ENCODE results near the gene GPR137. TPM values are rescaled to one million over a fixed set of nuclear protein-coding genes. Genes with fewer than 3 reads are reported as not detected.

The GPR137 gene
- total and polyA plus RNA-seq, 7 experiments from 2014 or later, result 4.9 to 45.9 (median 30.8) TPM

GRCh38 chr11:64296830-64297698, 11.4 kb downstream of the GPR137 start:
- DNase-seq (no peak), ATAC-seq (no peak)
- Mint-ChIP-seq H3K27me3 (peaks cover 63 to 91% (median 71%) of the 10 kb centered on the region in 5 donors), H3K9me3 (peaks cover 0 to 2% (median 0%) of the 10 kb centered on the region in 11 donors), H3K27ac (peak overlapping the region in 1 of 9 donors; percentile 4), H3K4me3 (no peak overlapping the region), H3K4me1 (peaks cover 20 to 32% (median 21%) of the 10 kb centered on the region in 7 donors), H3K36me3 (no peaks in the 10 kb centered on the region)
- CTCF ChIA-PET, result interaction anchor here (0.8 kb wide), 1 partner anchor 93 kb away, joined by 3 read pairs; no protein-coding TSS in a partner anchor
- Histone ChIP-seq H3K4me1 (ENCODE audit: control insufficient read depth in 2 of 2, insufficient read depth in 2 of 2, low read length in 2 of 2) (peaks cover 14 to 20% of the 10 kb centered on the region in 2 donors), H3K27ac (ENCODE audit: low read depth, low read length) (no peak overlapping the region), H3K4me3 (ENCODE audit: low read length) (no peak overlapping the region), H3K36me3 (ENCODE audit: control insufficient read depth in 2 of 3, insufficient read depth in 3 of 3, low read length in 3 of 3) (no peaks in the 10 kb centered on the region), H3K27me3 (ENCODE audit: control insufficient read depth in 2 of 2, insufficient read depth in 2 of 2, low read length in 2 of 2) (peaks cover 3 to 28% of the 10 kb centered on the region in 2 donors), H3K9me3 (ENCODE audit: control insufficient read depth in 2 of 3, low read length in 3 of 3) (no peaks in the 10 kb centered on the region)
- POLR2A ChIA-PET, result interaction anchor here (0.9 kb wide), 1 partner anchor 10 kb away, joined by 3 read pairs; no protein-coding TSS in a partner anchor
- intact Hi-C loops (cut with micrococcal nuclease), result no loop called here

DNA sequence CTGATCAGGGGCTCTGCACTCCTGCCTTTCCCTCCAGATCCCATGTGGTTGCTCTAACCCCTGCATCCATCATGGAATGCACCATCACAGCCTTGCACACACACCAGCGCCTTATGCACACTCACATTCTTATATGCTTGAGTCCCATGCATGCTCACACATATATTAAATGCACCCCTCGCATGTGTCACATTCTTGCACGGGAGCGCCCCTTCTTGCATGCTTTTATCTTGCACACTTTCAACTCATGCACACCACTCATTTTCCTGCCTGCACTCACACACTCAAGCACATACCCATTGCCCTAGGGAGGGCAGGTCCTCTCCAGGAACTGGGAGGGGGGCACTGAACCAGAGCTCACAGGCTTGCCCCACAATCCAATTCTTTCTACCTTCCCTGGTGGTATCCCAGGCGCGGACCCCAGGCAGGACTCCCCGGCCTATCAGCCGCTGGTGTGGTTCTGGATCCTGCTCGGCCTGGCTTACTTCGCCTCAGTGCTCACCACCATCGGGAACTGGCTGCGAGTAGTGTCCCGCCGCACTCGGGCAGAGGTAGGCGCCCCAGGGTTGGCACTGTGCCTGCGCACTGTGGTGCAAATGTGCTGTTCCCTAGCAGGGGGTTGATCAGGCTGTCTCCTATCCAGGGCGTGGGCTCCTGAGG, 12.2 kb downstream of the GPR137 start:
- Histone ChIP-seq H3K4me1 (ENCODE audit: control insufficient read depth in 2 of 2, insufficient read depth in 2 of 2, low read length in 2 of 2) (peaks cover 14 to 20% of the 10 kb centered on the region in 2 donors), H3K27ac (ENCODE audit: low read depth, low read length) (no peak overlapping the region), H3K27me3 (ENCODE audit: control insufficient read depth in 2 of 2, insufficient read depth in 2 of 2, low read length in 2 of 2) (peaks cover 3 to 28% of the 10 kb centered on the region in 2 donors), H3K9me3 (ENCODE audit: control insufficient read depth in 2 of 3, low read length in 3 of 3) (no peaks in the 10 kb centered on the region), H3K36me3 (ENCODE audit: control insufficient read depth in 2 of 3, insufficient read depth in 3 of 3, low read length in 3 of 3) (no peaks in the 10 kb centered on the region), H3K4me3 (ENCODE audit: low read length) (no peak overlapping the region)
- H3K27me3 Mint-ChIP-seq, result peaks cover 63 to 89% (median 67%) of the 10 kb centered on the region in 5 donors
- H3K4me3 Mint-ChIP-seq, result peak overlapping the region in 1 of 10 donors; percentile 85
- intact Hi-C loops (cut with micrococcal nuclease), result no loop called here
- peaks cover 17 to 32% (median 20%) of the 10 kb centered on the region in 7 donors for H3K4me1 Mint-ChIP-seq
- ATAC-seq (no peak), DNase-seq (no peak)
- H3K36me3 Mint-ChIP-seq, result no peaks in the 10 kb centered on the region
- H3K9me3 Mint-ChIP-seq, result peaks cover 0 to 2% (median 0%) of the 10 kb centered on the region in 11 donors
- peak overlapping the region in 1 of 9 donors; percentile 71 for H3K27ac Mint-ChIP-seq
- POLR2A ChIA-PET, result interaction anchor here (1.4 kb wide), 1 partner anchor 92 kb away, joined by 3 read pairs; the partner anchor contains the start of gene FERMT3
- CTCF ChIA-PET, result no interaction called here

GRCh38 chr11:64298966-64299846, 13.6 kb downstream of the GPR137 start:
- Histone ChIP-seq H3K27ac (ENCODE audit: low read depth, low read length) (no peak overlapping the region), H3K4me3 (ENCODE audit: low read length) (no peak overlapping the region), H3K27me3 (ENCODE audit: control insufficient read depth in 2 of 2, insufficient read depth in 2 of 2, low read length in 2 of 2) (peaks cover 3 to 28% of the 10 kb centered on the region in 2 donors), H3K4me1 (ENCODE audit: control insufficient read depth in 2 of 2, insufficient read depth in 2 of 2, low read length in 2 of 2) (peaks cover 21 to 27% of the 10 kb centered on the region in 2 donors), H3K9me3 (ENCODE audit: control insufficient read depth in 2 of 3, low read length in 3 of 3) (no peaks in the 10 kb centered on the region), H3K36me3 (ENCODE audit: control insufficient read depth in 2 of 3, insufficient read depth in 3 of 3, low read length in 3 of 3) (no peaks in the 10 kb centered on the region)
- no peak for ATAC-seq
- peak in 2 of 9 donors; percentile 14 to 31 for DNase-seq
- intact Hi-C loops (cut with micrococcal nuclease), result no loop called here
- Mint-ChIP-seq H3K4me3 (peak overlapping the region; percentile 59 to 85 (median 73)), H3K36me3 (no peaks in the 10 kb centered on the region), H3K9me3 (peaks cover 0 to 2% (median 0%) of the 10 kb centered on the region in 11 donors), H3K27ac (peak overlapping the region in 1 of 9 donors; percentile 25), H3K4me1 (peaks cover 20 to 37% (median 25%) of the 10 kb centered on the region in 7 donors), H3K27me3 (peaks cover 52 to 81% (median 55%) of the 10 kb centered on the region in 5 donors)
- ChIA-PET CTCF (no interaction called here), POLR2A (interaction anchor here (1.4 kb wide), 1 partner anchor 93 kb away, joined by 3 read pairs; the partner anchor contains the start of gene FERMT3)

DNA sequence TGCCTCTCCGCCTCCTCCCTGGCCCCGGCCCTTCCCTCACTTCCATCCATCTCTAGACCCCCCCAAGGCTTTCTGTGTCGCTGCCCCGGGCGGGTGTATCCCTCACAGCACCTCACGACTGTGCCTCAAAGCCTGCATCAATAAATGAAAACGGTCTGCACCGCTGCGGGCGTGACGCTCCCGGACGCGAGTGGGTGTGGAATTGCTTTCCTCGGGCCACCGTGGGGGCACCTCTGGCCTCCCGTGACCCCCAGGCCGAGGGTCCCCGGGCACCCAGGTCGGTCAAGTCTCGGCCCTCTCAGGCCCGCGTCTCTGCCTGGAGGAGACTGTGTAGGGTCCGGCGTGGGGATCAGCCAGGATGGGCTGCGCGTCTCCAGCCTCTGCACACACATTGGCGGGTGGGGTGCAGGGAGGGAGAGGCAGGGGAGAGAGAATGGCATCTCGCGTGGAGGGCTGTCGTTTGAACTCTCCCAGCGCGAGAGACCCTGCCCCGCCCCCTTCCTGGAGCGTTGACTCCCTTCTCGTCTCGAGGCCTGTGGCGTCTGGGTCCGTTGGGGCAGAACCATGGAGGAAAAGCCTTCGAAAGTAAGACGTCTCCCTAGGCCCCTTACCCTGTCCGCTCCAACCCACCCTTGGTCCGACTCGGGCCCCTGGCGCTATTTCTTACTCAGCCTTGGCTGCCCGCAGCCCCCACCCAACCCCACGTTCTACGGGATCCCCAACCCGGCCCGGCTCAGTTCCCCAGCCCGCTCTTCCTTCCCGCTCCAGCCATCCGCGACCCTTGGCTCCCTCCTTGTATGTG, 14.4 kb downstream of the GPR137 start, which contains the start of gene CATSPERZ:
Gene CATSPERZ, plus strand, starts transcription at position 512 of the 802 bp plus-strand sequence. Its CDS starts 53 bp downstream, at position 565.
- ATAC-seq (no peak), DNase-seq (peak in 3 of 9 donors; percentile 26 to 38 (median 31))
- Histone ChIP-seq H3K9me3 (ENCODE audit: control insufficient read depth in 2 of 3, low read length in 3 of 3) (no peaks in the 10 kb centered on the region), H3K27me3 (ENCODE audit: control insufficient read depth in 2 of 2, insufficient read depth in 2 of 2, low read length in 2 of 2) (peaks cover 3 to 28% of the 10 kb centered on the region in 2 donors), H3K36me3 (ENCODE audit: control insufficient read depth in 2 of 3, insufficient read depth in 3 of 3, low read length in 3 of 3) (no peaks in the 10 kb centered on the region), H3K4me1 (ENCODE audit: control insufficient read depth in 2 of 2, insufficient read depth in 2 of 2, low read length in 2 of 2) (peaks cover 24 to 27% of the 10 kb centered on the region in 2 donors), H3K27ac (ENCODE audit: low read depth, low read length) (no peak within 1 kb of the TSS), H3K4me3 (ENCODE audit: low read length) (peak within 1 kb of the TSS; percentile 52)
- H3K36me3 Mint-ChIP-seq, result no peaks in the 10 kb centered on the region
- peak within 1 kb of the TSS in 5 of 9 donors; percentile 13 to 74 (median 59) for H3K27ac Mint-ChIP-seq
- POLR2A ChIA-PET, result interaction anchor here (0.8 to 6.3 kb wide), 10 partner anchors 12 to 134 kb away, joined by 3 to 102 read pairs (median 4); partner anchors contain the start of genes BAD, FERMT3, FKBP2 and GPR137
- peaks cover 0 to 2% (median 0%) of the 10 kb centered on the region in 11 donors for H3K9me3 Mint-ChIP-seq
- peaks cover 20 to 43% (median 28%) of the 10 kb centered on the region in 7 donors for H3K4me1 Mint-ChIP-seq
- intact Hi-C loops (cut with micrococcal nuclease), result loop anchor here (5.0 kb wide), 2 partner anchors 298 to 463 kb away; partner anchors contain the start of gene MARK2 (in 1 of the 2)
- H3K4me3 Mint-ChIP-seq, result peak within 1 kb of the TSS; percentile 65 to 85 (median 80)
- H3K27me3 Mint-ChIP-seq, result peaks cover 47 to 72% (median 49%) of the 10 kb centered on the region in 5 donors
- CTCF ChIA-PET, result interaction anchor here (0.5 to 5.8 kb wide), 16 partner anchors 10 to 628 kb away, joined by 3 to 165 read pairs (median 4); partner anchors contain the start of genes BAD, FERMT3, PLCB3 and PRDX5
